ENCODE measurements around the gene MOCOS.

DNA sequence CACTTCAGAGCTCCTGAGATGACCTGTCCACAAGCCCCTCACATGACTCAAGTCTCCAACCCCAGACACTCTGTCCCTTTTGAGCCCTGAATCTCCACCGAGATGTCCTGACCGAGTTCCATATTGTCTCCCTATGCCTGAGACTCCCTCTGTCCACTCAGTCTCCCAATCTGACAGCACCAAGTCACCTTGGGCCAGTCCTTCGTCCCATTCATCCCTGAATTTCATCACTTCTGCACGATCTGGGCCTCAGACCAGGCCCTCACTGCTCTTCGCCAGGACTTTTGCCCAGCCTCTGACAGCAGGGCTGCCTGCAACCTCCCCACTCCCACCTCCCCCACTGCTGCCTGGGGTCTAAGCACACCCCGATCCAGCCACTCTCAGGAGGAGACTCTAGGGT, 4.3 kb upstream of the MOCOS start:
- TF ChIP-seq, protein P1, sequence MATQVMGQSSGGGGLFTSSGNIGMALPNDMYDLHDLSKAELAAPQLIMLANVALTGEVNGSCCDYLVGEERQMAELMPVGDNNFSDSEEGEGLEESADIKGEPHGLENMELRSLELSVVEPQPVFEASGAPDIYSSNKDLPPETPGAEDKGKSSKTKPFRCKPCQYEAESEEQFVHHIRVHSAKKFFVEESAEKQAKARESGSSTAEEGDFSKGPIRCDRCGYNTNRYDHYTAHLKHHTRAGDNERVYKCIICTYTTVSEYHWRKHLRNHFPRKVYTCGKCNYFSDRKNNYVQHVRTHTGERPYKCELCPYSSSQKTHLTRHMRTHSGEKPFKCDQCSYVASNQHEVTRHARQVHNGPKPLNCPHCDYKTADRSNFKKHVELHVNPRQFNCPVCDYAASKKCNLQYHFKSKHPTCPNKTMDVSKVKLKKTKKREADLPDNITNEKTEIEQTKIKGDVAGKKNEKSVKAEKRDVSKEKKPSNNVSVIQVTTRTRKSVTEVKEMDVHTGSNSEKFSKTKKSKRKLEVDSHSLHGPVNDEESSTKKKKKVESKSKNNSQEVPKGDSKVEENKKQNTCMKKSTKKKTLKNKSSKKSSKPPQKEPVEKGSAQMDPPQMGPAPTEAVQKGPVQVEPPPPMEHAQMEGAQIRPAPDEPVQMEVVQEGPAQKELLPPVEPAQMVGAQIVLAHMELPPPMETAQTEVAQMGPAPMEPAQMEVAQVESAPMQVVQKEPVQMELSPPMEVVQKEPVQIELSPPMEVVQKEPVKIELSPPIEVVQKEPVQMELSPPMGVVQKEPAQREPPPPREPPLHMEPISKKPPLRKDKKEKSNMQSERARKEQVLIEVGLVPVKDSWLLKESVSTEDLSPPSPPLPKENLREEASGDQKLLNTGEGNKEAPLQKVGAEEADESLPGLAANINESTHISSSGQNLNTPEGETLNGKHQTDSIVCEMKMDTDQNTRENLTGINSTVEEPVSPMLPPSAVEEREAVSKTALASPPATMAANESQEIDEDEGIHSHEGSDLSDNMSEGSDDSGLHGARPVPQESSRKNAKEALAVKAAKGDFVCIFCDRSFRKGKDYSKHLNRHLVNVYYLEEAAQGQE (IDR thresholded peaks at IDR 0.05; ENCODE audit: insufficient read depth in 1 of 2, low read depth in 2 of 2, low read length in 1 of 2), result no peak
- TF ChIP-seq CTCF (IDR thresholded peaks at IDR 0.05) (no peak), POLR2AphosphoS5 (IDR thresholded peaks at IDR 0.05; ENCODE audit: low read depth, low read length) (no peak), SIN3A (IDR thresholded peaks at IDR 0.05; ENCODE audit: borderline replicate concordance, insufficient read depth, low read depth, low read length) (no peak), TCF7L2 (IDR thresholded peaks at IDR 0.05; ENCODE audit: low read depth, low read length) (no peak)
